Measurements from ENCODE around the gene RSPH4A.

- no peak for TF ChIP-seq CTCF (IDR thresholded peaks at IDR 0.05; ENCODE audit: low read depth, low read length)
- no peak for TF ChIP-seq MAX (IDR thresholded peaks at IDR 0.05; ENCODE audit: low read depth, low read length)
- TF ChIP-seq MYC (IDR thresholded peaks at IDR 0.05; ENCODE audit: low read depth, low read length) = no peak
- no peak for TF ChIP-seq POLR2A (IDR thresholded peaks at IDR 0.05; ENCODE audit: extremely low read depth, insufficient read length)
Measured at GRCh38 chr6:116651916-116652315, 35.6 kb downstream of the RSPH4A start.
